GM18520 (cell line): ENCODE data around the gene ATP13A2.

Experiments
- ATAC-seq: cut with Tn5 transposase; IDR thresholded peaks from one replicate; pipeline ENCODE4 v1.9.1; 2021; ENCODE audit not compliant: unreplicated experiment

Gene ATP13A2

GRCh38 chr1:17004466-17005364 is 7.0 kb downstream of the ATP13A2 start:
- ATAC-seq: no peak

GRCh38 chr1:17002524-17002902 is 9.2 kb downstream of the ATP13A2 start:
- ATAC-seq: no peak

- no peak for ATAC-seq
Observed at GRCh38 chr1:17001760-17002523, 9.8 kb downstream of the ATP13A2 start.

- ATAC-seq: no peak
Observed at GRCh38 chr1:16999863-17000262, 11.9 kb downstream of the ATP13A2 start.

GRCh38 chr1:16998589-16998988 is 13.1 kb downstream of the ATP13A2 start:
- ATAC-seq: no peak

GRCh38 chr1:16996845-16997244 is 14.9 kb downstream of the ATP13A2 start:
- ATAC-seq: no peak

GRCh38 chr1:16993521-16994038 is 18.1 kb downstream of the ATP13A2 start:
- ATAC-seq: no peak

- no peak for ATAC-seq
Observed at GRCh38 chr1:16992675-16993074, 19.1 kb downstream of the ATP13A2 start.

GRCh38 chr1:16992102-16992501 is 19.6 kb downstream of the ATP13A2 start:
- ATAC-seq: no peak

- ATAC-seq: no peak
Observed at GRCh38 chr1:16991571-16991970, 20.2 kb downstream of the ATP13A2 start.

GRCh38 chr1:16989676-16990391 is 21.9 kb downstream of the ATP13A2 start:
- no peak for ATAC-seq

GRCh38 chr1:16988210-16988609 is 23.5 kb downstream of the ATP13A2 start:
- no peak for ATAC-seq

GRCh38 chr1:16986962-16987361 is 24.8 kb downstream of the ATP13A2 start:
- no peak for ATAC-seq

- no peak for ATAC-seq
Observed at GRCh38 chr1:16986560-16986959, 25.2 kb downstream of the ATP13A2 start.

GRCh38 chr1:16986113-16986512 is 25.6 kb downstream of the ATP13A2 start:
- ATAC-seq: no peak

GRCh38 chr1:16984717-16985116 is 27.0 kb downstream of the ATP13A2 start:
- ATAC-seq: no peak

- ATAC-seq: no peak
Observed at GRCh38 chr1:16983649-16984048, 28.1 kb downstream of the ATP13A2 start.

- ATAC-seq: no peak
Observed at GRCh38 chr1:16982902-16983301, 28.8 kb downstream of the ATP13A2 start.

- ATAC-seq: no peak
Observed at GRCh38 chr1:16981269-16981849, 30.4 kb downstream of the ATP13A2 start.

- no peak for ATAC-seq
Observed at GRCh38 chr1:16980473-16981268, 31.1 kb downstream of the ATP13A2 start, which contains the start of gene MFAP2. Gene MFAP2 (minus strand): TSS chr1:16980620. CDS start chr1:16978273, 2,347 bp downstream.
